Neural crest cell (in vitro differentiated cells): ENCODE measurements around the gene SHISA7. TPM values are rescaled to one million over a fixed set of nuclear protein-coding genes. Genes with fewer than 3 reads are reported as not detected.
"Not testable (repeated sequence)": the region's sequence is repeated elsewhere in the genome, so short reads cannot be mapped to it uniquely, and the experiment has no call there.

Experiments used
- DNase-seq: peaks from one replicate; pipeline ENCODE4 v3.0.0; 2021; ENCODE audit warnings: low read depth, mixed read lengths, low spot score
- H3K27ac Mint-ChIP-seq: one replicate; pipeline ENCODE4 v1.8.0; 2021; ENCODE audit warnings: mild to moderate bottlenecking, mixed read lengths; ENCODE audit not compliant: unreplicated experiment
- H3K27me3 Mint-ChIP-seq: 2 replicates; pipeline ENCODE4 v1.8.0; 2021; ENCODE audit warnings: low read depth, mild to moderate bottlenecking, mixed read lengths
- H3K36me3 Mint-ChIP-seq: 2 replicates; pipeline ENCODE4 v1.8.0; 2021; ENCODE audit warnings: low read depth, mild to moderate bottlenecking, mixed read lengths
- H3K4me1 Mint-ChIP-seq: 2 replicates; pipeline ENCODE4 v1.8.0; 2021; ENCODE audit warnings: mixed read lengths
- H3K4me3 Mint-ChIP-seq: one replicate; pipeline ENCODE4 v1.8.0; 2021; ENCODE audit warnings: mild to moderate bottlenecking, mixed read lengths
- H3K9me3 Mint-ChIP-seq: 2 replicates; pipeline ENCODE4 v1.8.0; 2021; ENCODE audit warnings: mixed read lengths
- CTCF ChIP-seq: fragments of 200-600 bp; sonication (generic); conservative IDR thresholded peaks from 2 replicates; pipeline ENCODE4 v1.5.0; 2021; ENCODE audit warnings: antibody characterized with exemption, mild to moderate bottlenecking
- total RNA-seq: library from RNA; stranded (reverse); gene quantifications from 2 replicates; pipeline ENCODE4 v1.2.1, GENCODE V29; 2021

SHISA7 gene
- total RNA-seq, 1 donor from 2014 or later, result 0.54 TPM

GRCh38 chr19:55432241-55432959, 10.7 kb downstream of the SHISA7 start:
- DNase-seq, result no peak
- TF ChIP-seq CTCF, result no peak
- no peak overlapping the region for H3K4me3 Mint-ChIP-seq
- H3K27me3 Mint-ChIP-seq, result peaks cover 12% of the 10 kb centered on the region
- H3K36me3 Mint-ChIP-seq, result no peaks in the 10 kb centered on the region
- peaks cover 4% of the 10 kb centered on the region for H3K4me1 Mint-ChIP-seq
- no peak overlapping the region for H3K27ac Mint-ChIP-seq
- peaks cover 6% of the 10 kb centered on the region for H3K9me3 Mint-ChIP-seq

GRCh38 chr19:55431183-55431582, 11.9 kb downstream of the SHISA7 start:
- H3K4me3 Mint-ChIP-seq, result no peak overlapping the region
- peaks cover 6% of the 10 kb centered on the region for H3K9me3 Mint-ChIP-seq
- H3K27ac Mint-ChIP-seq, result no peak overlapping the region
- H3K27me3 Mint-ChIP-seq, result peaks cover 2% of the 10 kb centered on the region
- H3K4me1 Mint-ChIP-seq, result peaks cover 3% of the 10 kb centered on the region
- TF ChIP-seq CTCF, result no peak
- no peak for DNase-seq
- H3K36me3 Mint-ChIP-seq, result no peaks in the 10 kb centered on the region

- DNase-seq, result no peak
- TF ChIP-seq CTCF, result no peak
- Mint-ChIP-seq H3K27ac (no peak overlapping the region), H3K36me3 (no peaks in the 10 kb centered on the region), H3K4me3 (no peak overlapping the region), H3K9me3 (peaks cover 2% of the 10 kb centered on the region), H3K4me1 (peaks cover 8% of the 10 kb centered on the region), H3K27me3 (peaks cover 15% of the 10 kb centered on the region)
These were observed 17.1 kb downstream of the SHISA7 start for GRCh38 chr19:55426042-55426441.

GRCh38 chr19:55424518-55424917, 18.6 kb downstream of the SHISA7 start:
- Mint-ChIP-seq H3K4me1 (peaks cover 8% of the 10 kb centered on the region), H3K27me3 (peaks cover 24% of the 10 kb centered on the region), H3K4me3 (no peak overlapping the region), H3K27ac (no peak overlapping the region), H3K9me3 (no peaks in the 10 kb centered on the region), H3K36me3 (no peaks in the 10 kb centered on the region)
- no peak for DNase-seq
- no peak for TF ChIP-seq CTCF

GRCh38 chr19:55423225-55424005, 19.7 kb downstream of the SHISA7 start:
- Mint-ChIP-seq H3K27me3 (peaks cover 26% of the 10 kb centered on the region), H3K36me3 (no peaks in the 10 kb centered on the region), H3K27ac (no peak overlapping the region), H3K4me1 (peaks cover 8% of the 10 kb centered on the region), H3K9me3 (no peaks in the 10 kb centered on the region), H3K4me3 (no peak overlapping the region)
- no peak for DNase-seq
- TF ChIP-seq CTCF, result no peak

- not testable (repeated sequence) for H3K4me3 Mint-ChIP-seq, DNase-seq, H3K4me1 Mint-ChIP-seq, H3K9me3 Mint-ChIP-seq, H3K36me3 Mint-ChIP-seq, H3K27ac Mint-ChIP-seq
- H3K27me3 Mint-ChIP-seq, result peaks cover 28% of the 10 kb centered on the region
These were observed 21.8 kb downstream of the SHISA7 start for GRCh38 chr19:55421281-55421680.
